ENCODE results near the gene SDK1. TPM values are rescaled to one million over a fixed set of nuclear protein-coding genes. Genes with fewer than 3 reads are reported as not detected.

SDK1 gene
- total and polyA plus RNA-seq, 10 of the 15 experiments (the other 5 are each of a cell fraction or from before 2014, with no cell fraction given): 0.14 to 0.33 TPM; not detected in 8

DNA sequence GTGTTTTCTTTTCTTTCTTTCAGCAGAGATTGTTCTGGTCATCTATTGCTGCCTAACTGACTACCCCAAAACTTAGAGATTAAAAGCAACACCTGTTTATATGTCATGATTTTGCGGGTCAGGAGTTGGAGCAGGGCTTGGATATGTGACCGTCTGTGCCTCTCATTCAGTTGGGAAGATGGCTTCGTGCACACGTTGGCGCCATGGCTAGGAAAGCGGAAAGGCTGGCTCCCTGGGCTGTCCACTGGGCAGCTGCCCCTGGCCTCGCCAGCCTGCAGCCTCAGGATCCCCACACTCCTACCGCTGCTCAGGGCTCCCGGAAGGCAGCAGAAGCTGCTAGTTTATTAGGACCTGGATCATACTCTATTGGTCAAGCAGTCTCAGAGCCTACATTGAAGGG, 742.9 kb downstream of the SDK1 start (continued):
- TF ChIP-seq, protein P1, sequence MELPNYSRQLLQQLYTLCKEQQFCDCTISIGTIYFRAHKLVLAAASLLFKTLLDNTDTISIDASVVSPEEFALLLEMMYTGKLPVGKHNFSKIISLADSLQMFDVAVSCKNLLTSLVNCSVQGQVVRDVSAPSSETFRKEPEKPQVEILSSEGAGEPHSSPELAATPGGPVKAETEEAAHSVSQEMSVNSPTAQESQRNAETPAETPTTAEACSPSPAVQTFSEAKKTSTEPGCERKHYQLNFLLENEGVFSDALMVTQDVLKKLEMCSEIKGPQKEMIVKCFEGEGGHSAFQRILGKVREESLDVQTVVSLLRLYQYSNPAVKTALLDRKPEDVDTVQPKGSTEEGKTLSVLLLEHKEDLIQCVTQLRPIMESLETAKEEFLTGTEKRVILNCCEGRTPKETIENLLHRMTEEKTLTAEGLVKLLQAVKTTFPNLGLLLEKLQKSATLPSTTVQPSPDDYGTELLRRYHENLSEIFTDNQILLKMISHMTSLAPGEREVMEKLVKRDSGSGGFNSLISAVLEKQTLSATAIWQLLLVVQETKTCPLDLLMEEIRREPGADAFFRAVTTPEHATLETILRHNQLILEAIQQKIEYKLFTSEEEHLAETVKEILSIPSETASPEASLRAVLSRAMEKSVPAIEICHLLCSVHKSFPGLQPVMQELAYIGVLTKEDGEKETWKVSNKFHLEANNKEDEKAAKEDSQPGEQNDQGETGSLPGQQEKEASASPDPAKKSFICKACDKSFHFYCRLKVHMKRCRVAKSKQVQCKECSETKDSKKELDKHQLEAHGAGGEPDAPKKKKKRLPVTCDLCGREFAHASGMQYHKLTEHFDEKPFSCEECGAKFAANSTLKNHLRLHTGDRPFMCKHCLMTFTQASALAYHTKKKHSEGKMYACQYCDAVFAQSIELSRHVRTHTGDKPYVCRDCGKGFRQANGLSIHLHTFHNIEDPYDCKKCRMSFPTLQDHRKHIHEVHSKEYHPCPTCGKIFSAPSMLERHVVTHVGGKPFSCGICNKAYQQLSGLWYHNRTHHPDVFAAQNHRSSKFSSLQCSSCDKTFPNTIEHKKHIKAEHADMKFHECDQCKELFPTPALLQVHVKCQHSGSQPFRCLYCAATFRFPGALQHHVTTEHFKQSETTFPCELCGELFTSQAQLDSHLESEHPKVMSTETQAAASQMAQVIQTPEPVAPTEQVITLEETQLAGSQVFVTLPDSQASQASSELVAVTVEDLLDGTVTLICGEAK (IDR thresholded peaks at IDR 0.05; ENCODE audit: borderline replicate concordance): no peak

DNA sequence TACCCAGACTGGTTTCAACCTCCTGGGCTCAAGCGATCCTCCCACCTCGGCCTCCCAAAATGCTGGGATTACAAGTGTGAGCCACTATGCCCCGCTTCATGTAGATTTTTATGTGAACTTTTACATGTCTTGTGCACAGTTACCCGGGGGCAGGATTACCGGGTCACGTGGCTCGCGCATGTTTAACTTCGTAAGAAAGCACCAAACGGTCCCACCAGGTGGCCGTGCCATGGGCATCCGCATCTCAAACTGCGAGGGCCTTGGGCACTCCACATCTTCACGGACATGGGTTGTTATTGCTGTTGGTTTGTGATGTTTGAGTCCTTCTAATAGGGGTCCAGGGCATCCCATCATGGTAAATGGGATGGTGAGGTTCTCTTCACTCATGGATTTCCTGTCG, 744.4 kb downstream of the SDK1 start:
- intact Hi-C loops (cut with micrococcal nuclease; ENCODE audit: unreplicated experiment) (no loop called here), in situ Hi-C loops (cut with MboI) (no loop called here)
- no peaks in the 10 kb centered on the region for H3K36me3 ChIP-seq (ENCODE audit: control insufficient read depth in 2 of 2, insufficient read depth in 2 of 2, low read length in 1 of 2)
- BruUV-seq (replicated peaks): no TSS peak
- no peaks in the 10 kb centered on the region for H3K79me2 ChIP-seq (ENCODE audit: control insufficient read depth, insufficient read depth, low read length)
- POLR2A ChIA-PET: no interaction called here
- no peak for DNase-seq (ENCODE audit: low read depth, low spot score)
- no peaks in the 10 kb centered on the region for H4K20me1 ChIP-seq (ENCODE audit: control insufficient read depth, insufficient read depth)
- no peak overlapping the region for H3K4me3 ChIP-seq
- no peak for ATAC-seq
- H3K9ac ChIP-seq (ENCODE audit: control insufficient read depth, insufficient read depth, low read length): no peak overlapping the region
- H3K9me3 ChIP-seq (replicated peaks; ENCODE audit: control insufficient read depth, insufficient read depth, low read length): no peaks in the 10 kb centered on the region; the same call in 2 of the 3 replicates
- no peak overlapping the region for H2AFZ ChIP-seq (ENCODE audit: control insufficient read depth, low read depth, low read length)
- TF ChIP-seq BACH1 (IDR thresholded peaks at IDR 0.05; ENCODE audit: borderline replicate concordance): no peak
- no peak for TF ChIP-seq CREB1 (IDR thresholded peaks at IDR 0.05; ENCODE audit: low read depth)
- TF ChIP-seq ETV6 (conservative IDR thresholded peaks at IDR 0.05 in 1 of 2, IDR thresholded peaks at IDR 0.05 in 1 of 2; ENCODE audit: borderline replicate concordance in 1 of 2, low read depth in 1 of 2): no peak
- CTCF ChIA-PET: no interaction called here
- H3K27ac ChIP-seq (ENCODE audit: control insufficient read depth, insufficient read depth): no peak overlapping the region
- WGBS (ENCODE audit: insufficient coverage, insufficient replicate concordance, low lambda C conversion rate, missing lambda C conversion rate): 66% methylated on average over 15 of the region's 15 CpGs
- H3K4me1 ChIP-seq (ENCODE audit: control insufficient read depth, insufficient read depth, low read length): no peaks in the 10 kb centered on the region
- no peak for FAIRE-seq
- RAD21 ChIA-PET (ENCODE audit: unreplicated experiment): no interaction called here
- SMC1A ChIA-PET (ENCODE audit: uncharacterized antibody, unreplicated experiment): no interaction called here
- H3K27me3 ChIP-seq (replicated peaks in 1 of 2; ENCODE audit: control insufficient read depth in 2 of 2, insufficient read depth in 2 of 2, low read length in 1 of 2): no peaks in the 10 kb centered on the region
- H3K4me2 ChIP-seq (ENCODE audit: control insufficient read depth, insufficient read depth): no peak overlapping the region

All from GM12878 (cell line).